K562 (cell line): ENCODE measurements around the gene PTOV1. TPM values are rescaled to one million over a fixed set of nuclear protein-coding genes. Genes with fewer than 3 reads are reported as not detected.

Source experiments
- ATAC-seq: fragments of 200-7000 bp; cut with Tn5 transposase; 3 replicates; pipeline ENCODE4 v1.9.1; 2020; ENCODE audit warnings: moderate library complexity
- BruUV-seq: library from RNA; stranded (reverse); fragments of 400-500 nt; replicated peaks from 2 replicates; lab custom pipeline; 2021; lab: Mats Ljungman, UMichigan
- CTCF ChIA-PET: fragments of 300-600 bp; formaldehyde crosslinking; extraction: SDS; loops from one replicate; lab custom pipeline; 2021; ENCODE audit warnings: low intra/inter-chr PET ratio; lab: Yijun Ruan, JAX
- POLR2A ChIA-PET: fragments of 300-600, 350-650 bp; sonication (Branson Sonifier 250); formaldehyde crosslinking; extraction: SDS; loops from one replicate; lab custom pipeline; 2021; ENCODE audit warnings: antibody characterized with exemption, inconsistent platforms; lab: Yijun Ruan, JAX
- DNase-seq, 4 experiments: peaks; one replicate each; pipeline versions ENCODE4 v3.0.0 to v3.0.0-alpha.2; 2011 to 2018; ENCODE audit warnings: low spot score in 3 of 4, mixed read lengths in 3 of 4; ENCODE audit errors: extremely low read depth in 1 of 4
- FAIRE-seq: peaks from 2 replicates; lab custom pipeline; 2011; peaks lifted over from hg19 to GRCh38; lab: Jason Lieb, UNC
- H2AFZ ChIP-seq: 2 replicates; pipeline ENCODE4 v1.6.0; 2011; ENCODE audit warnings: low read depth, low read length, control low read depth, inconsistent platforms
- H3K27ac ChIP-seq: fragments of 200-600 bp; 3 replicates; pipeline ENCODE4 v1.8.0; 2011; ENCODE audit warnings: low read depth, mild to moderate bottlenecking, control low read depth, inconsistent platforms, low read length, moderate library complexity, mixed read lengths; ENCODE audit errors: extremely low read depth
- H3K27me3 ChIP-seq, 2 experiments: fragments of 300-600 bp in 1 of 2; 2 replicates in 1 of 2; 3 replicates in 1 of 2; pipeline versions ENCODE4 v1.6.0 to v1.8.0; 2011; ENCODE audit warnings: inconsistent platforms in 2 of 2, low read length in 2 of 2, mild to moderate bottlenecking in 1 of 2, mixed read lengths in 1 of 2, moderate library complexity in 1 of 2; ENCODE audit not compliant: control insufficient read depth in 2 of 2, insufficient read depth in 2 of 2
- H3K36me3 ChIP-seq: fragments of 300-600 bp; 3 replicates; pipeline ENCODE4 v1.8.0; 2011; ENCODE audit warnings: mild to moderate bottlenecking, low read length, inconsistent platforms; ENCODE audit not compliant: control insufficient read depth, insufficient read depth
- H3K4me1 ChIP-seq, 2 experiments: fragments of 200-600 bp in 1 of 2; replicated peaks in 1 of 2; 2 replicates in 1 of 2; 3 replicates in 1 of 2; pipeline versions ENCODE4 v1.5.1 to v1.8.0; 2011; ENCODE audit warnings: inconsistent platforms in 2 of 2, low read length in 2 of 2, mild to moderate bottlenecking in 1 of 2, mixed read lengths in 1 of 2, moderate library complexity in 1 of 2; ENCODE audit not compliant: control insufficient read depth in 2 of 2, insufficient read depth in 2 of 2
- H3K4me2 ChIP-seq: 2 replicates; pipeline ENCODE4 v1.6.1; 2011; ENCODE audit warnings: low read length, control low read depth, inconsistent platforms, mixed read lengths; ENCODE audit not compliant: insufficient read depth
- H3K4me3 ChIP-seq: fragments of 200-600 bp; sonication (generic), shearing (Covaris generic); 2 replicates; pipeline ENCODE4 v1.5.1; 2016; ENCODE audit warnings: control low read depth, inconsistent platforms
- H3K79me2 ChIP-seq: fragments of 200-600 bp; 3 replicates; pipeline ENCODE4 v1.8.0; 2011; ENCODE audit warnings: low read length, inconsistent platforms; ENCODE audit not compliant: control insufficient read depth, insufficient read depth
- H3K9ac ChIP-seq, 2 experiments: 2 replicates each; pipeline versions ENCODE4 v1.6.0 to v1.6.1; 2011; ENCODE audit warnings: low read depth in 2 of 2, low read length in 2 of 2, control low read depth in 1 of 2, inconsistent platforms in 1 of 2, mild to moderate bottlenecking in 1 of 2, mixed read lengths in 1 of 2; ENCODE audit not compliant: insufficient read depth in 1 of 2
- H3K9me1 ChIP-seq: one replicate; pipeline ENCODE4 v1.6.0; 2011; ENCODE audit warnings: inconsistent platforms, mild to moderate bottlenecking, low read length, moderate library complexity; ENCODE audit not compliant: control insufficient read depth, insufficient read depth
- H3K9me3 ChIP-seq: replicated peaks from 2 replicates; pipeline ENCODE4 v1.5.1; 2011; ENCODE audit warnings: low read depth, low read length, inconsistent platforms; ENCODE audit not compliant: control insufficient read depth, insufficient read depth
- H4K20me1 ChIP-seq: replicated peaks from 2 replicates; pipeline ENCODE4 v1.6.1; 2011; ENCODE audit warnings: low read length, inconsistent platforms, mixed read lengths; ENCODE audit not compliant: control insufficient read depth, insufficient read depth
- DDX20 ChIP-seq: fragments of 450-650 bp; IDR thresholded peaks from 2 replicates; pipeline ENCODE4 v1.6.1; 2016; ENCODE audit warnings: missing genetic modification characterization, low read depth, mild to moderate bottlenecking, missing compliant biosample characterization, moderate library complexity
- MYNN ChIP-seq, 2 experiments: sonication (generic); formaldehyde crosslinking in 1 of 2; IDR thresholded peaks; 2 replicates each; pipeline versions ENCODE4 v1.5.0 to v1.6.1; 2016 to 2020; ENCODE audit warnings: antibody characterized with exemption in 1 of 2, missing genetic modification reagents in 1 of 2
- POLR2AphosphoS5 ChIP-seq: IDR thresholded peaks from 2 replicates; pipeline ENCODE4 v1.6.1; 2011; ENCODE audit warnings: mild to moderate bottlenecking, low read depth, low read length, moderate library complexity; ENCODE audit not compliant: control insufficient read depth, insufficient read depth
- POLR2B ChIP-seq: fragments of 450-650 bp; IDR thresholded peaks from 2 replicates; pipeline ENCODE4 v1.6.1; 2018; ENCODE audit warnings: low read depth; ENCODE audit not compliant: partially characterized antibody
- POLR2G ChIP-seq: fragments of 200-400 bp; formaldehyde crosslinking; IDR thresholded peaks from 2 replicates; pipeline ENCODE4 v1.6.1; 2017; ENCODE audit warnings: low read depth, mild to moderate bottlenecking, antibody characterized with exemption, low read length, moderate library complexity
- RAD51 ChIP-seq: fragments of 450-650 bp; IDR thresholded peaks from 2 replicates; pipeline ENCODE4 v1.7.1; 2016; ENCODE audit warnings: low read depth, mild to moderate bottlenecking, borderline replicate concordance
- TAF7 ChIP-seq: fragments of 450-650 bp; IDR thresholded peaks from 2 replicates; pipeline ENCODE4 v1.6.1; 2016; ENCODE audit warnings: missing genetic modification characterization, missing compliant biosample characterization
- UBTF ChIP-seq, 2 experiments: IDR thresholded peaks; 2 replicates each; pipeline ENCODE4 v1.6.1; 2012; ENCODE audit warnings: improper control_type of control experiment in 2 of 2, low read depth in 2 of 2, low read length in 2 of 2, borderline replicate concordance in 1 of 2
- USF2 ChIP-seq: sonication (generic); formaldehyde crosslinking; IDR thresholded peaks from 2 replicates; pipeline ENCODE4 v1.5.0; 2020; ENCODE audit warnings: missing genetic modification reagents
- ZFX ChIP-seq: sonication (generic); formaldehyde crosslinking; IDR thresholded peaks from 2 replicates; pipeline ENCODE4 v1.8.0; 2022; ENCODE audit warnings: mild to moderate bottlenecking, missing genetic modification reagents, moderate library complexity
- ZNF407 ChIP-seq: fragments of 450-650 bp; IDR thresholded peaks from 2 replicates; pipeline ENCODE4 v1.6.1; 2016; ENCODE audit warnings: low read depth
- WGBS: fragments of 100-300 bp; shearing (Covaris generic); methylation state at CpG from one replicate; pipeline ENCODE4 v1.1.6; 2016; ENCODE audit warnings: low coverage, mixed read lengths; ENCODE audit not compliant: insufficient coverage; ENCODE audit errors: missing lambda C conversion rate; 5-methylcytosine and 5-hydroxymethylcytosine counted together
- in situ Hi-C: fragments of 300-500 bp; cut with MboI; formaldehyde crosslinking; loops from 4 replicates; pipeline ENCODE4 v1.15.0; 2018; ENCODE audit warnings: inconsistent platforms, mixed read lengths
- intact Hi-C: fragments of 100-400 bp; cut with micrococcal nuclease; formaldehyde crosslinking; loops from 2 replicates; pipeline ENCODE4 v1.14.2; 2022
- polyA plus RNA-seq, 8 experiments: library from polyadenylated mRNA; depleted of rRNA in 4 of 8; stranded (reverse) in 5 of 8; unstranded in 3 of 8; fragments of >200 nt; fragmentation: Nextera tagmentation in 2 of 8; fragmentation: Illumina TruSeq in 1 of 8; extraction: Ambion mirVana in 2 of 8; extraction: Trizol in 1 of 8; gene quantifications; 2 replicates each; pipeline versions ENCODE4 v1.2.1 to v1.2.3, GENCODE V29; 2011 to 2014; ENCODE audit warnings: inconsistent platforms in 1 of 8, missing spikeins in 1 of 8
- total RNA-seq, 7 experiments: library from RNA; depleted of rRNA in 6 of 7; stranded (reverse); fragments of >200 nt in 6 of 7; fragmentation: Illumina TruSeq in 2 of 7; extraction: Trizol in 2 of 7; gene quantifications; 2 replicates each; pipeline versions ENCODE4 v1.2.1 to v1.2.3, GENCODE V29; 2011 to 2021; ENCODE audit warnings: low replicate concordance in 1 of 7

The PTOV1 gene
- total and polyA plus RNA-seq, 9 of the 15 experiments (the other 6 are each of a cell fraction or from before 2014, with no cell fraction given) = 4.9 to 169 (median 43.5) TPM

GRCh38 chr19:49904136-49904535 is 53.2 kb downstream of the PTOV1 start:
- POLR2A ChIA-PET = interaction anchor here (1.2 kb wide), 1 partner anchor 9 kb away, joined by 4 read pairs; no protein-coding TSS in a partner anchor
- no peak for DNase-seq
- Histone ChIP-seq H3K27ac (no peak overlapping the region), H3K4me2 (no peak overlapping the region), H2AFZ (no peak overlapping the region), H3K4me3 (no peak overlapping the region), H3K4me1 (peaks cover 0 to 16% of the 10 kb centered on the region in 2 experiments; a peak in 3 of 5 replicates), H3K36me3 (peaks cover 28% of the 10 kb centered on the region; the same call in 1 of the 3 replicates), H3K27me3 (no peaks in the 10 kb centered on the region), H3K9me1 (no peaks in the 10 kb centered on the region), H3K9me3 (no peaks in the 10 kb centered on the region), H3K79me2 (no peaks in the 10 kb centered on the region; the same call in 2 of the 3 replicates), H3K9ac (no peak overlapping the region), H4K20me1 (peaks cover 6% of the 10 kb centered on the region)
- in situ Hi-C loops = no loop called here
- WGBS = 36% methylated on average over 6 of the region's 6 CpGs
- no peak for FAIRE-seq
- CTCF ChIA-PET = no interaction called here
- no TSS peak for BruUV-seq
- ATAC-seq = no peak
- intact Hi-C loops = no loop called here
- no peak for TF ChIP-seq MYNN (IDR thresholded peaks at IDR 0.05)
- no peak for TF ChIP-seq MYNN (CRISPR knock-in tag; IDR thresholded peaks at IDR 0.05)
- TF ChIP-seq DDX20 = no peak
- TF ChIP-seq ZFX = no peak
- TF ChIP-seq UBTF (IDR thresholded peaks at IDR 0.05; ENCODE audit: borderline replicate concordance in 1 of 2, low read depth in 2 of 2, low read length in 2 of 2) = no peak
- TF ChIP-seq USF2 (CRISPR knock-in tag) = no peak
- no peak for TF ChIP-seq ZNF407
- no peak for TF ChIP-seq POLR2G
- TF ChIP-seq TAF7 (tag) = no peak
- no peak for TF ChIP-seq POLR2B
- no peak for TF ChIP-seq RAD51
- no peak for TF ChIP-seq POLR2AphosphoS5
